A549 (cell line): ENCODE data around the gene KLRC4. TPM values are rescaled to one million over a fixed set of nuclear protein-coding genes. Genes with fewer than 3 reads are reported as not detected.
"Not testable (repeated sequence)": the region's sequence is repeated elsewhere in the genome, so short reads cannot be mapped to it uniquely, and the experiment has no call there.

Experiments
- ATAC-seq, 2 experiments: fragments of 200-7000 bp in 1 of 2; fragments of >200 bp in 1 of 2; cut with Nextera tagmentation in 1 of 2; cut with Tn5 transposase in 1 of 2; 3 replicates each; pipeline versions ENCODE4 v1.8.0 to v1.9.1; 2018 to 2020; ENCODE audit warnings: mild to moderate bottlenecking in 1 of 2, moderate library complexity in 1 of 2
- CTCF ChIA-PET: fragments of 300-600 bp; sonication (Branson Sonifier 250); formaldehyde crosslinking; extraction: SDS; loops from one replicate; lab custom pipeline; 2021; ENCODE audit warnings: antibody characterized with exemption, inconsistent platforms; lab: Yijun Ruan, JAX
- POLR2A ChIA-PET: fragments of 350-600 bp; formaldehyde crosslinking; extraction: SDS; loops from one replicate; lab custom pipeline; 2021; ENCODE audit warnings: antibody characterized with exemption, inconsistent platforms; lab: Yijun Ruan, JAX
- DNase-seq, 2 experiments: peaks; one replicate each; pipeline versions ENCODE4 v3.0.0 to v3.0.0-alpha.2; 2011 to 2016; ENCODE audit warnings: low read depth in 1 of 2, low spot score in 1 of 2
- FAIRE-seq: peaks from 2 replicates; lab custom pipeline; 2011; peaks lifted over from hg19 to GRCh38; lab: Jason Lieb, UNC
- H3K27ac ChIP-seq, 2 experiments: fragments of >200 bp; sonication (Bioruptor Twin); formaldehyde crosslinking; 3 replicates each; pipeline ENCODE4 v1.5.1; 2016 to 2017
- H3K4me1 ChIP-seq: fragments of >200 bp; sonication (Bioruptor Twin); formaldehyde crosslinking; 3 replicates; pipeline ENCODE4 v1.6.1; 2016
- H3K4me2 ChIP-seq: fragments of >200 bp; sonication (Bioruptor Twin); formaldehyde crosslinking; 3 replicates; pipeline ENCODE4 v1.6.1; 2016
- H3K4me3 ChIP-seq: fragments of >200 bp; sonication (Bioruptor Twin); formaldehyde crosslinking; 3 replicates; pipeline ENCODE4 v1.5.1; 2016
- H3K9me3 ChIP-seq: fragments of >200 bp; sonication (Bioruptor Twin); formaldehyde crosslinking; 3 replicates; pipeline ENCODE4 v1.6.1; 2016
- BCL3 ChIP-seq: fragments of >200 bp; sonication (Bioruptor Twin); formaldehyde crosslinking; IDR thresholded peaks from 3 replicates; pipeline ENCODE4 v1.6.1; 2016
- CEBPB ChIP-seq, 2 experiments: fragments of >200 bp in 1 of 2; sonication (Bioruptor Twin) in 1 of 2; formaldehyde crosslinking in 1 of 2; IDR thresholded peaks; 2 replicates each; pipeline ENCODE4 v1.6.1; 2012 to 2016
- ESRRA ChIP-seq: fragments of 150-350 bp; IDR thresholded peaks from 2 replicates; pipeline ENCODE4 v1.6.1; 2014; ENCODE audit warnings: mild to moderate bottlenecking, low read length, borderline replicate concordance
- GATA3 ChIP-seq: IDR thresholded peaks from 2 replicates; pipeline ENCODE4 v1.6.1; 2012; ENCODE audit warnings: borderline replicate concordance
- HDAC2 ChIP-seq: fragments of 200-600 bp; sonication (generic); IDR thresholded peaks from 2 replicates; pipeline ENCODE4 v1.6.1; 2016
- HOXB5 ChIP-seq: fragments of 250-450 bp; sonication (Bioruptor Pico); IDR thresholded peaks from 2 replicates; pipeline ENCODE4 v1.5.0; 2020; ENCODE audit warnings: mild to moderate bottlenecking, moderate library complexity
- JUN ChIP-seq, 2 experiments: fragments of >200 bp; sonication (Bioruptor Twin); formaldehyde crosslinking; IDR thresholded peaks; 2 replicates in 1 of 2; 3 replicates in 1 of 2; pipeline ENCODE4 v1.6.1; 2016 to 2017
- KDM1A ChIP-seq: fragments of 200-600 bp; sonication (generic); IDR thresholded peaks from 2 replicates; pipeline ENCODE4 v1.6.1; 2016; ENCODE audit warnings: low read depth, mild to moderate bottlenecking
- SMC3 ChIP-seq: fragments of >200 bp; sonication (Bioruptor Twin); formaldehyde crosslinking; IDR thresholded peaks from 3 replicates; pipeline ENCODE4 v1.6.1; 2018; ENCODE audit warnings: inconsistent platforms
- SREBF2 ChIP-seq: fragments of 450-650 bp; IDR thresholded peaks from 2 replicates; pipeline ENCODE4 v1.6.1; 2014; ENCODE audit warnings: mild to moderate bottlenecking, moderate library complexity
- WGBS: methylation state at CpG from one replicate; pipeline ENCODE4 v1.1.6; 2017; ENCODE audit errors: missing lambda C conversion rate; 5-methylcytosine and 5-hydroxymethylcytosine counted together
- polyA plus RNA-seq, 4 experiments: library from polyadenylated mRNA; depleted of rRNA in 3 of 4; stranded (reverse); fragments of >200 nt; fragmentation: RNase III in 1 of 4; extraction: RNeasy Plus Mini Kit Qiagen cat#74134 plus additional on column Dnase treatment in 1 of 4; gene quantifications; 2 replicates in 3 of 4; 3 replicates in 1 of 4; pipeline ENCODE4 v1.2.3, GENCODE V29; 2011 to 2017
- TF ChIP-seq, protein P1 (sequence below): fragments of 200-600 bp; sonication (generic); IDR thresholded peaks from 2 replicates; pipeline ENCODE4 v1.6.1; 2016; ENCODE audit warnings: antibody characterized with exemption, mild to moderate bottlenecking, moderate library complexity

The KLRC4 gene
- polyA plus RNA-seq, 2 of the 4 experiments (the other 2 are of a cell fraction) = not detected

GRCh38 chr12:10398168-10398567 lies 11.4 kb downstream of the KLRC4 start (continued):
- TF ChIP-seq, protein P1, sequence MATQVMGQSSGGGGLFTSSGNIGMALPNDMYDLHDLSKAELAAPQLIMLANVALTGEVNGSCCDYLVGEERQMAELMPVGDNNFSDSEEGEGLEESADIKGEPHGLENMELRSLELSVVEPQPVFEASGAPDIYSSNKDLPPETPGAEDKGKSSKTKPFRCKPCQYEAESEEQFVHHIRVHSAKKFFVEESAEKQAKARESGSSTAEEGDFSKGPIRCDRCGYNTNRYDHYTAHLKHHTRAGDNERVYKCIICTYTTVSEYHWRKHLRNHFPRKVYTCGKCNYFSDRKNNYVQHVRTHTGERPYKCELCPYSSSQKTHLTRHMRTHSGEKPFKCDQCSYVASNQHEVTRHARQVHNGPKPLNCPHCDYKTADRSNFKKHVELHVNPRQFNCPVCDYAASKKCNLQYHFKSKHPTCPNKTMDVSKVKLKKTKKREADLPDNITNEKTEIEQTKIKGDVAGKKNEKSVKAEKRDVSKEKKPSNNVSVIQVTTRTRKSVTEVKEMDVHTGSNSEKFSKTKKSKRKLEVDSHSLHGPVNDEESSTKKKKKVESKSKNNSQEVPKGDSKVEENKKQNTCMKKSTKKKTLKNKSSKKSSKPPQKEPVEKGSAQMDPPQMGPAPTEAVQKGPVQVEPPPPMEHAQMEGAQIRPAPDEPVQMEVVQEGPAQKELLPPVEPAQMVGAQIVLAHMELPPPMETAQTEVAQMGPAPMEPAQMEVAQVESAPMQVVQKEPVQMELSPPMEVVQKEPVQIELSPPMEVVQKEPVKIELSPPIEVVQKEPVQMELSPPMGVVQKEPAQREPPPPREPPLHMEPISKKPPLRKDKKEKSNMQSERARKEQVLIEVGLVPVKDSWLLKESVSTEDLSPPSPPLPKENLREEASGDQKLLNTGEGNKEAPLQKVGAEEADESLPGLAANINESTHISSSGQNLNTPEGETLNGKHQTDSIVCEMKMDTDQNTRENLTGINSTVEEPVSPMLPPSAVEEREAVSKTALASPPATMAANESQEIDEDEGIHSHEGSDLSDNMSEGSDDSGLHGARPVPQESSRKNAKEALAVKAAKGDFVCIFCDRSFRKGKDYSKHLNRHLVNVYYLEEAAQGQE = no peak
- no peak for TF ChIP-seq HDAC2
- no peak for TF ChIP-seq HOXB5 (CRISPR knock-in tag)
- TF ChIP-seq KDM1A = no peak
- no peak for TF ChIP-seq SREBF2

GRCh38 chr12:10397296-10397695 lies 12.3 kb downstream of the KLRC4 start:
- 68% methylated on average over 2 of the region's 2 CpGs for WGBS
- DNase-seq (no peak), FAIRE-seq (no peak), ATAC-seq (no peak)
- no peaks in the 10 kb centered on the region for H3K9me3 ChIP-seq
- POLR2A ChIA-PET = no interaction called here
- 0 out of 6 replicates have a peak overlapping the region, but pooled peaks of 1 of the 2 experiments have one; percentile 0 for H3K27ac ChIP-seq
- TF ChIP-seq JUN (IDR thresholded peaks at IDR 0.05) = no peak
- no peak overlapping the region for H3K4me3 ChIP-seq
- CTCF ChIA-PET = interaction anchor here (0.6 kb wide), 1 partner anchor 255 kb away, joined by 4 read pairs; no protein-coding TSS in a partner anchor
- H3K4me1 ChIP-seq = peaks cover 22% of the 10 kb centered on the region
- peak overlapping the region; percentile 7; the same call in 1 of the 3 replicates for H3K4me2 ChIP-seq

GRCh38 chr12:10396176-10396575 lies 13.4 kb downstream of the KLRC4 start:
- POLR2A ChIA-PET = not testable (repeated sequence)

DNA sequence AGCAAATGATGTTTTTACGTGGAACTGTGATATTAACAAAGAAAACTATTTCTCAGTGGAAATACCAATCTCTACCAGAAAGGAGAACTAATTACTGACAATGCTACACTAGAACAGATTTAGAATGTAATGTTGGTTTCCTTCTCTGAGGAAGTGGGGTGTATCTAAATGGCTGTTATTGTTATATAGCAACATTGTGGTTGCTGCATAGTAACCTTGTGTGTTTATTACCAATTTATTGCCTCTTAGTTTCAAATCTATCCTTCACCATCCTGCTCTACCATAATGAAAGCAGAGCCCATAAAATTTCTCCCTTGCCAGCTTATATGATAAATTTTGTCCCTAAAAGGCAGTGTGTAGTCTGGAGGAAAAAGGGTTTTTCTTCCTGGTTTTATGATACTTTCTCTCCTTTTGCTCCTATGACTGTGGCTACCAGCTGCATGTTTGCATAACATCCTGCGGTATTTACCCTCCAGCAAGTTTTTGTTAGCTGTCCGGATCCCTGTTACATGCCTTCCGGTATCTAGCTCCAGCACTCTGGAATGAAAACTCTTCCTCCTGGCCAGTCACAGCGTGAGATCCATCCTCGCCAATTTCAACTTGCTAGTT lies 14.1 kb downstream of the KLRC4 start:
- peak overlapping the region; percentile 61 for H3K4me2 ChIP-seq
- TF ChIP-seq KDM1A (no peak), GATA3 (peak; percentile 59), ESRRA (no peak), CEBPB (IDR thresholded peaks at IDR 0.05) (peak; percentile 59 to 83; a peak in 3 of 4 replicates), BCL3 (0 out of 3 replicates have a peak, but pooled peaks have one; percentile 21), SMC3 (0 out of 3 replicates have a peak, but pooled peaks have one; percentile 15)
- TF ChIP-seq, all 56 proteins: peak for 4
- peak overlapping the region; percentile 71 to 73 for H3K27ac ChIP-seq
- peak; percentile 38 to 91 for DNase-seq
- H3K9me3 ChIP-seq = no peaks in the 10 kb centered on the region
- peak; percentile 96 to 97 for ATAC-seq
- peak; percentile 78 for FAIRE-seq
- POLR2A ChIA-PET = no interaction called here
- peaks cover 27% of the 10 kb centered on the region for H3K4me1 ChIP-seq
- CTCF ChIA-PET = interaction anchor here (0.8 kb wide), 1 partner anchor 10 kb away, joined by 3 read pairs; no protein-coding TSS in a partner anchor
- H3K4me3 ChIP-seq = peak overlapping the region; percentile 36
- WGBS = 16% methylated on average over 6 of the region's 6 CpGs

More at GRCh38 chr12:10396176-10396575, 13.4 kb downstream of the KLRC4 start:
- not testable (repeated sequence) for H3K9me3 ChIP-seq
- ATAC-seq (peak in 1 of 2 experiments; percentile 67; a peak in 3 of 6 replicates), DNase-seq (peak in 1 of 2 experiments; percentile 7), FAIRE-seq (peak; percentile 7)
- peak overlapping the region; percentile 36 for H3K4me3 ChIP-seq
- peak overlapping the region; percentile 71 to 73 for H3K27ac ChIP-seq
- CTCF ChIA-PET = interaction anchor here (0.8 kb wide), 1 partner anchor 11 kb away, joined by 3 read pairs; no protein-coding TSS in a partner anchor
- WGBS = 21% methylated on average over 14 of the region's 15 CpGs
- H3K4me2 ChIP-seq = peak overlapping the region; percentile 61
- H3K4me1 ChIP-seq = peaks cover 27% of the 10 kb centered on the region

- FAIRE-seq, POLR2A ChIA-PET, ATAC-seq, H3K4me3 ChIP-seq, DNase-seq, H3K4me2 ChIP-seq, H3K9me3 ChIP-seq: not testable (repeated sequence)
- CTCF ChIA-PET = interaction anchor here (0.9 kb wide), 1 partner anchor 18 kb away, joined by 3 read pairs; no protein-coding TSS in a partner anchor
- WGBS = 89% methylated on average over 11 of the region's 11 CpGs
- peaks cover 27% of the 10 kb centered on the region for H3K4me1 ChIP-seq
- H3K27ac ChIP-seq = peak overlapping the region; percentile 71 to 73; a peak in 5 of 6 replicates
Observed at GRCh38 chr12:10394531-10395152, 14.9 kb downstream of the KLRC4 start.
